HepG2 (cell line): ENCODE results near the gene GLYATL3. TPM values are rescaled to one million over a fixed set of nuclear protein-coding genes. Genes with fewer than 3 reads are reported as not detected.

Source experiments
- AGO2 ChIP-seq: fragments of 200-400 bp; formaldehyde crosslinking; optimal IDR thresholded peaks from 2 replicates; pipeline ENCODE3; 2017; ENCODE audit warnings: mild to moderate bottlenecking, low read depth, low read length, moderate library complexity
- ATRX ChIP-seq: sonication (generic); formaldehyde crosslinking; IDR thresholded peaks from 2 replicates; pipeline ENCODE4 v1.4.0; 2020; ENCODE audit warnings: missing genetic modification reagents, borderline replicate concordance
- CREB1 ChIP-seq, 2 experiments: fragments of 450-650 bp in 1 of 2; IDR thresholded peaks; 2 replicates each; pipeline ENCODE4 v1.6.1; 2016 to 2017; ENCODE audit warnings: control low read depth in 1 of 2, mild to moderate bottlenecking in 1 of 2, missing compliant biosample characterization in 1 of 2, missing genetic modification characterization in 1 of 2
- FOXJ3 ChIP-seq: sonication (generic); formaldehyde crosslinking; IDR thresholded peaks from 2 replicates; pipeline ENCODE4 v1.4.0; 2020; ENCODE audit warnings: missing genetic modification reagents, mild to moderate bottlenecking, borderline replicate concordance
- GATAD2A ChIP-seq: IDR thresholded peaks from 2 replicates; pipeline ENCODE4 v1.6.1; 2016
- IRX3 ChIP-seq: sonication (generic); formaldehyde crosslinking; IDR thresholded peaks from 2 replicates; pipeline ENCODE4 v1.8.1; 2023; ENCODE audit warnings: mild to moderate bottlenecking, low read depth, missing genetic modification reagents, borderline replicate concordance
- KLF6 ChIP-seq: IDR thresholded peaks from 2 replicates; pipeline ENCODE4 v1.8.0; 2016; ENCODE audit warnings: missing biosample characterization, missing genetic modification reagents
- MEIS2 ChIP-seq: sonication (generic); formaldehyde crosslinking; IDR thresholded peaks from 2 replicates; pipeline ENCODE4 v1.9.0; 2021; ENCODE audit warnings: mild to moderate bottlenecking, missing genetic modification reagents
- MTF2 ChIP-seq: sonication (generic); formaldehyde crosslinking; IDR thresholded peaks from 2 replicates; pipeline ENCODE4 v1.5.0; 2020; ENCODE audit warnings: missing genetic modification reagents, borderline replicate concordance
- PHF5A ChIP-seq: IDR thresholded peaks from one replicate; pipeline ENCODE4 v1.6.1; 2018; ENCODE audit warnings: low read depth, missing genetic modification reagents; ENCODE audit not compliant: unreplicated experiment
- ZNF33B ChIP-seq: sonication (generic); formaldehyde crosslinking; IDR thresholded peaks from 2 replicates; pipeline ENCODE4 v1.5.1; 2020; ENCODE audit warnings: mild to moderate bottlenecking, missing genetic modification reagents
- ZNF354B ChIP-seq: sonication (generic); formaldehyde crosslinking; IDR thresholded peaks from 2 replicates; pipeline ENCODE4 v1.8.0; 2022; ENCODE audit warnings: mild to moderate bottlenecking, missing genetic modification reagents
- ZNF367 ChIP-seq: sonication (generic); formaldehyde crosslinking; IDR thresholded peaks from 2 replicates; pipeline ENCODE4 v1.4.0; 2020; ENCODE audit warnings: missing genetic modification reagents, borderline replicate concordance
- ZNF562 ChIP-seq: sonication (generic); formaldehyde crosslinking; IDR thresholded peaks from 2 replicates; pipeline ENCODE4 v1.8.0; 2022; ENCODE audit warnings: missing genetic modification reagents, borderline replicate concordance
- polyA plus RNA-seq, 8 experiments: library from polyadenylated mRNA; depleted of rRNA in 3 of 8; stranded (reverse) in 7 of 8; unstranded in 1 of 8; fragments of >200 nt; fragmentation: Illumina TruSeq in 4 of 8; extraction: Trizol in 4 of 8; gene quantifications; 2 replicates each; pipeline versions ENCODE4 v1.2.1 to v1.2.3, GENCODE V29; 2011 to 2016; ENCODE audit warnings: low read depth in 4 of 8, missing spikeins in 1 of 8, mixed read lengths in 1 of 8; ENCODE audit not compliant: insufficient read depth in 1 of 8
- total RNA-seq, 5 experiments: library from RNA; depleted of rRNA; stranded (reverse); fragments of >200 nt; fragmentation: Illumina TruSeq; extraction: Trizol; gene quantifications; 2 replicates each; pipeline ENCODE4 v1.2.3, GENCODE V29; 2016; ENCODE audit warnings: low read depth in 1 of 5
- TF ChIP-seq, protein P1 (sequence below): sonication (generic); formaldehyde crosslinking; conservative IDR thresholded peaks from 2 replicates; pipeline ENCODE4 v1.8.0; 2022; ENCODE audit warnings: missing genetic modification reagents
- TF ChIP-seq, protein P2 (sequence below): sonication (generic); formaldehyde crosslinking; IDR thresholded peaks from 2 replicates; pipeline ENCODE4 v1.5.0; 2020; ENCODE audit warnings: mild to moderate bottlenecking, missing genetic modification reagents, borderline replicate concordance
- TF ChIP-seq, protein P3 (sequence below): sonication (generic); formaldehyde crosslinking; IDR thresholded peaks from 2 replicates; pipeline ENCODE4 v1.4.0; 2020; ENCODE audit warnings: missing genetic modification reagents

The GLYATL3 gene
- total and polyA plus RNA-seq, 2 of the 13 experiments (the other 11 are each of a cell fraction or from before 2014, with no cell fraction given) = 0.05 TPM; not detected in 1

DNA sequence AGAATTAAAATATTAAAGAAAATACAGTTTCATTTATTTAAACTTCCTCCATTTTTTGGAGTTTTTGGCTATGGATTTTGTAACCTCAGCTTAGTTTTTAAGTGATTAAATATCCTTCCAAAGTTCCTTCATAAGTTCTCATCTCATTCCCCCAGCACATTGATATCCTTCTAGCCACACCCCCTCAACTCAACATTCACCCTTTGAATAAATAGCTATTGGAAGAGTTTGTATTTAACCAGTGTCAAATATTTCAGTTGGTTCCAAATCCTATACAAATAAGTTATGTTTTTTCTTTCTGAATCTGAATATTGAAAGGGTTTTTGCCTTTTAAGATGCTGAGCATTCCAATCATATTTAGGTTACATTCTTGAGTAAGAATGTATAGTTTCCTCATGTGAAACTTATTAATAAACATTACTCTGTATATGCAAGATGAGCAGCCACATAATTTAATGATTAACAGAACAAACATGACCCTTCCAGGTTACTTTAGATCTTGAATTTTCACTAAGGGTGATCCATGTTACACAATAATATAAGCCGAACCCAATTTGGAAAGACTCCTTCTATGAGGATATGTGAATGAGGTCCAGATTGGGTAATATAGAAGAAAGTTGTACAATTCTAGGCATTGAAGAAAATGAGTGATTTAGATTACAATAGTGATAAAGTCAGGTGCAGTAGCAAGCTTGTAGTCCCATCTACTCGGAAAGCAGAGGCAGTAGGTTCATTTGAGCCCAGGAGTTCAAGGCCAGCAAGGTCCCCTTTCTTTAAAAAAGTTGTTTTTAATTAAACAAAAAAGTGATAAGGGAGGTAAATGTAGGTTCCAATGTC, 13.6 kb downstream of the GLYATL3 start (continued):
- TF ChIP-seq ZNF562 (CRISPR knock-in tag) (no peak), PHF5A (CRISPR knock-in tag) (no peak), ZNF354B (no peak), CREB1 (IDR thresholded peaks at IDR 0.05) (no peak), CREB1 (CRISPR knock-in tag; IDR thresholded peaks at IDR 0.05) (peak; percentile 53), MEIS2 (CRISPR knock-in tag) (no peak), ATRX (CRISPR knock-in tag) (no peak), ZNF367 (no peak), FOXJ3 (CRISPR knock-in tag) (peak; percentile 76; the same call in 1 of the 2 replicates), AGO2 (no peak), ZNF33B (CRISPR knock-in tag) (no peak), GATAD2A (CRISPR knock-in tag) (peak; percentile 67), KLF6 (CRISPR knock-in tag) (no peak), MTF2 (CRISPR knock-in tag) (no peak), IRX3 (CRISPR knock-in tag) (no peak)
- TF ChIP-seq, protein P1, sequence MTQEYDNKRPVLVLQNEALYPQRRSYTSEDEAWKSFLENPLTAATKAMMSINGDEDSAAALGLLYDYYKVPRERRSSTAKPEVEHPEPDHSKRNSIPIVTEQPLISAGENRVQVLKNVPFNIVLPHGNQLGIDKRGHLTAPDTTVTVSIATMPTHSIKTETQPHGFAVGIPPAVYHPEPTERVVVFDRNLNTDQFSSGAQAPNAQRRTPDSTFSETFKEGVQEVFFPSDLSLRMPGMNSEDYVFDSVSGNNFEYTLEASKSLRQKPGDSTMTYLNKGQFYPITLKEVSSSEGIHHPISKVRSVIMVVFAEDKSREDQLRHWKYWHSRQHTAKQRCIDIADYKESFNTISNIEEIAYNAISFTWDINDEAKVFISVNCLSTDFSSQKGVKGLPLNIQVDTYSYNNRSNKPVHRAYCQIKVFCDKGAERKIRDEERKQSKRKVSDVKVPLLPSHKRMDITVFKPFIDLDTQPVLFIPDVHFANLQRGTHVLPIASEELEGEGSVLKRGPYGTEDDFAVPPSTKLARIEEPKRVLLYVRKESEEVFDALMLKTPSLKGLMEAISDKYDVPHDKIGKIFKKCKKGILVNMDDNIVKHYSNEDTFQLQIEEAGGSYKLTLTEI (CRISPR knock-in tag) = no peak
- TF ChIP-seq, protein P2, sequence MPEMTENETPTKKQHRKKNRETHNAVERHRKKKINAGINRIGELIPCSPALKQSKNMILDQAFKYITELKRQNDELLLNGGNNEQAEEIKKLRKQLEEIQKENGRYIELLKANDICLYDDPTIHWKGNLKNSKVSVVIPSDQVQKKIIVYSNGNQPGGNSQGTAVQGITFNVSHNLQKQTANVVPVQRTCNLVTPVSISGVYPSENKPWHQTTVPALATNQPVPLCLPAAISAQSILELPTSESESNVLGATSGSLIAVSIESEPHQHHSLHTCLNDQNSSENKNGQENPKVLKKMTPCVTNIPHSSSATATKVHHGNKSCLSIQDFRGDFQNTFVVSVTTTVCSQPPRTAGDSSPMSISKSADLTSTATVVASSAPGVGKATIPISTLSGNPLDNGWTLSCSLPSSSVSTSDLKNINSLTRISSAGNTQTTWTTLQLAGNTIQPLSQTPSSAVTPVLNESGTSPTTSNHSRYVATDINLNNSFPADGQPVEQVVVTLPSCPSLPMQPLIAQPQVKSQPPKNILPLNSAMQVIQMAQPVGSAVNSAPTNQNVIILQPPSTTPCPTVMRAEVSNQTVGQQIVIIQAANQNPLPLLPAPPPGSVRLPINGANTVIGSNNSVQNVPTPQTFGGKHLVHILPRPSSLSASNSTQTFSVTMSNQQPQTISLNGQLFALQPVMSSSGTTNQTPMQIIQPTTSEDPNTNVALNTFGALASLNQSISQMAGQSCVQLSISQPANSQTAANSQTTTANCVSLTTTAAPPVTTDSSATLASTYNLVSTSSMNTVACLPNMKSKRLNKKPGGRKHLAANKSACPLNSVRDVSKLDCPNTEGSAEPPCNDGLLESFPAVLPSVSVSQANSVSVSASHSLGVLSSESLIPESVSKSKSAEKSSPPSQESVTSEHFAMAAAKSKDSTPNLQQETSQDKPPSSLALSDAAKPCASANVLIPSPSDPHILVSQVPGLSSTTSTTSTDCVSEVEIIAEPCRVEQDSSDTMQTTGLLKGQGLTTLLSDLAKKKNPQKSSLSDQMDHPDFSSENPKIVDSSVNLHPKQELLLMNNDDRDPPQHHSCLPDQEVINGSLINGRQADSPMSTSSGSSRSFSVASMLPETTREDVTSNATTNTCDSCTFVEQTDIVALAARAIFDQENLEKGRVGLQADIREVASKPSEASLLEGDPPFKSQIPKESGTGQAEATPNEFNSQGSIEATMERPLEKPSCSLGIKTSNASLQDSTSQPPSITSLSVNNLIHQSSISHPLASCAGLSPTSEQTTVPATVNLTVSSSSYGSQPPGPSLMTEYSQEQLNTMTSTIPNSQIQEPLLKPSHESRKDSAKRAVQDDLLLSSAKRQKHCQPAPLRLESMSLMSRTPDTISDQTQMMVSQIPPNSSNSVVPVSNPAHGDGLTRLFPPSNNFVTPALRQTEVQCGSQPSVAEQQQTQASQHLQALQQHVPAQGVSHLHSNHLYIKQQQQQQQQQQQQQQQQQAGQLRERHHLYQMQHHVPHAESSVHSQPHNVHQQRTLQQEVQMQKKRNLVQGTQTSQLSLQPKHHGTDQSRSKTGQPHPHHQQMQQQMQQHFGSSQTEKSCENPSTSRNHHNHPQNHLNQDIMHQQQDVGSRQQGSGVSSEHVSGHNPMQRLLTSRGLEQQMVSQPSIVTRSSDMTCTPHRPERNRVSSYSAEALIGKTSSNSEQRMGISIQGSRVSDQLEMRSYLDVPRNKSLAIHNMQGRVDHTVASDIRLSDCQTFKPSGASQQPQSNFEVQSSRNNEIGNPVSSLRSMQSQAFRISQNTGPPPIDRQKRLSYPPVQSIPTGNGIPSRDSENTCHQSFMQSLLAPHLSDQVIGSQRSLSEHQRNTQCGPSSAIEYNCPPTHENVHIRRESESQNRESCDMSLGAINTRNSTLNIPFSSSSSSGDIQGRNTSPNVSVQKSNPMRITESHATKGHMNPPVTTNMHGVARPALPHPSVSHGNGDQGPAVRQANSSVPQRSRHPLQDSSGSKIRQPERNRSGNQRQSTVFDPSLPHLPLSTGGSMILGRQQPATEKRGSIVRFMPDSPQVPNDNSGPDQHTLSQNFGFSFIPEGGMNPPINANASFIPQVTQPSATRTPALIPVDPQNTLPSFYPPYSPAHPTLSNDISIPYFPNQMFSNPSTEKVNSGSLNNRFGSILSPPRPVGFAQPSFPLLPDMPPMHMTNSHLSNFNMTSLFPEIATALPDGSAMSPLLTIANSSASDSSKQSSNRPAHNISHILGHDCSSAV (CRISPR knock-in tag) = no peak
- TF ChIP-seq, protein P3, sequence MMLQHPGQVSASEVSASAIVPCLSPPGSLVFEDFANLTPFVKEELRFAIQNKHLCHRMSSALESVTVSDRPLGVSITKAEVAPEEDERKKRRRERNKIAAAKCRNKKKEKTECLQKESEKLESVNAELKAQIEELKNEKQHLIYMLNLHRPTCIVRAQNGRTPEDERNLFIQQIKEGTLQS (CRISPR knock-in tag) = no peak
